Superior temporal gyrus (tissue), 1 donor: ENCODE results near the gene ANKRD6.

ENCODE experiments used
- DNase-seq: peaks from one replicate; pipeline ENCODE4 v3.0.0-alpha.2; 2016; ENCODE audit errors: extremely low spot score

The ANKRD6 gene

GRCh38 chr6:89564752-89565427, 131.9 kb downstream of the ANKRD6 start:
- no peak for DNase-seq

GRCh38 chr6:89566008-89566800, 133.3 kb downstream of the ANKRD6 start:
- DNase-seq = peak; percentile 12

DNA sequence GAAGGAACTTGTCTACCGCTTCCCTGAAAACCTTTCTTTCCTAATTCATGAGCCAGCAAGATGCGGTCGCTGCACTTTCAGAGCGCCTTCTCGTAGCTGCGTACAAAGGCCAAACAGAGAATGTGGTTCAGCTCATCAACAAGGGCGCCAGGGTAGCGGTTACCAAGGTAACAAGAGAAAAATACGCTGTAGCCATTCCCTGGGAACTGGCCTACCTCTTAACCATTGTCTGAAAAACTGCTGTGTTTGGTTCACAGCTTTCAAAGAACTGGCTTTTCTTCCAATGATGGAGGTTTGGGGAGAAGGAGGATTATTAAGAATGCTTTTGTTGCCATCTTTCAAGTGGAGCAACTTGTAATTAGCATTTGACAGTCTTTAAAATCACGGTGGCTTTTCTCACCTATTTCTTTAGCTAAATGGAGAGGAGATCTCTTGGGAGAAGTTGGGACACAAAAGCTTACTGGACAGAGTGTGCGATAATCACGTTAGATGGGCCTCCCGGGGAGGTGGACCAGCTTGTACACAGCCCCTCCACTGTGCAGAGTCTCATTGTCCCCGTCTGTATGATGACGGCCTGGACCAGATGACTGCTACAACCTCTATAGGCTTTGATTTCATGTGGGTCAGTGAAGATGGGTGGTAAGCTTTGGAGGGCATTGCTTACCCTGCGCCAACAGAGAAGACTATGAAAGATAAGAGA, 134.1 kb downstream of the ANKRD6 start:
- DNase-seq = peak; percentile 28

GRCh38 chr6:89567630-89568390, 134.9 kb downstream of the ANKRD6 start:
- DNase-seq = no peak

DNA sequence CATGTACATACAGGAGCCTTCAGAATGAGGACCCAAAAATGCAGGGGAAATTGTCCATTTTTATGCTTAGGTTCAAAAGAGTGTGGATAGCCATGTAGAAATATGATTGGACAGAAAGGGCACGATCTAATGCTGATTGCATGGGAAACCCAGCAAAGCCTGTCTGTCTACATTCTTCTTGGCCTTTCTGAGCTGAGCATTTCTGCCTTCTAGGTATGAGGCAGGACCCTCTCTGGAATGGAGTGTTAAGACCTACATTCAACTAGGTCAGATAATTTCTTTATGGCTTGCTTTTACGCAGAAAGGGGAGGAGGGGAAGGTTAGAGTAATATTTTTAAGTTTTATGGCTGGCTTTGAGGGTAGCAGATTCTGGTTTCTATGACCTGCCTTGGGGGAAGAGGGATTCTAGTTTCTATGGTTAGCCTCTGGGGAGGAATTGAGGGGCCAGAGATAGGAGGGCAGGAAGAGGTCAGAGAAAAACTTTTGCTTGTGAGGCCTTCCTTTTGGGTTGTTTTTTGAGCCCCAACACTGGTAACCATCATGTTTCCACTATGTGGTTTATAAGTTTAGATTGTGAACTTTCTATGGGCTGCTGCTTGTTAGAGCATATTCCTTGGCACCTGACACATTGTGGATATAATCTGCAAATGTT, 142.1 kb downstream of the ANKRD6 start:
- DNase-seq = no peak

DNA sequence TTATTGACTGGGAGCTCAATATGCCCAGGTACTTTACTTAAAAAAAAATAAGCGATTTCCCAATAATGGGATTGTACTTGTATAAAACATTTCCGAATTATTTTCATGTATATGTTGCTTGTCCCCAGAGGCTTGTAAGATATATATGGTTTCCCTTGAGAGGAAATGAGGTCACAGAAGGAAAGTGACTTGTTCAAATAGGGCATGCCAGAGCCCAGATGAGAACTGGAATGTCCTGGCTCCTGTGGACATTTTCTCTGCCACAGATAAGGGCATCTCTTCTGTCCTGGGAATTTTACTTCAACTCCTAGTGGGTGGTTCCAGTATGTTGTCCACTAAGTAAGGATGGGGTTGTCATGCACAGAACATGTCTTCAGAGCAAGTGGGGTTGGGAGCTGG, 142.6 kb downstream of the ANKRD6 start:
- no peak for DNase-seq

DNA sequence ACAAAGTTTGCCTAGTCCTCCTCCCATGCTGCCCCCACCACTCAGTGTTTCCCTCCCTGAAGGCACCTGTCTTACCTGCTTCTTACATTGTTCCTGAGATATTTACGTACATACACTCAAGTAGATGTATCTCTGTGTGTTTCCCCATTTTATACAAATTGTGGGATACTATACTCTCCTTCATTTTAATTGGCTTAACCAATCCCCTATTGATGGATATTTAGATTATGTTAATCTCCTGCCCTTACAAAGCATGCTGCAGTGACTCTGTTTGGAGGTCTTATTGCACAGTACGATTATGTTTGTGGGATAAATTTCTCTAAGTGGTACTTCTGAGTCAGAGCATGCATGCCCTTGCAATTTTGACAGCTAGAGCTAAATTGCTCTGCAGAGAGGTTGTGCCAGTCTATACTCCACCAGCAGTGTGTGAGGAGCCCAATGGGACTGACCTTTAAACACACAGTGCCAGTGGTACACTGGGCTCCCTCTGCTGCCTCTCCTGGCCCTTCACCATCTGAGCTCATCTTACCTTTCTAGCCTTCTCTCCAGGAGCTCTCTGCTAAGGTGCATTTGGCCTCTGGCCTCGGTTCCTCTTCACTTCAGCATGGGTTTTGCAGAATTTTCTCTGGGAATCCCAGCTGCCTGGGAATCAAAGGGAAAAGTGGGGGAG, 148.2 kb downstream of the ANKRD6 start:
- DNase-seq = no peak

GRCh38 chr6:89581689-89582088, 148.7 kb downstream of the ANKRD6 start:
- no peak for DNase-seq

GRCh38 chr6:89582669-89583325, 149.8 kb downstream of the ANKRD6 start:
- no peak for DNase-seq

DNA sequence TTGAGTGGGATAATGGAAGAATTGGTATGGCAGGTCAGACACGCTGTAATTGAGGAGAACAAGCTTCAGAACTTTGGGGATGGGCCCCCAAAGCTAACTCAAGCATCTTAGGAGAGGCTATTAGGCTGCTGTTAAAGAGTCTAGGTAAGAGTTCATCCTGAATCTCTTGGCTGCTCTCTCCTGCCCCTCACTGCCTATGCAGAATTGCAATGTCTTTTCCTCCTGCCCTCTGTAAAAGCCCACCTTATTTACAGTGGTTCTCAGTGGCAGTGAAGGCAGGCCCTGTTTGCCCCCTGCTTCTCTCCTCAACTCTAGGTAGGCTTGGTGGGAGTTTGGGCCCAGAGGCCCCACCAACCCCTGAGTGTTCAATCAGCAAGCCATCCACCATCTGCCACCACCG, 150.6 kb downstream of the ANKRD6 start:
- no peak for DNase-seq

DNA sequence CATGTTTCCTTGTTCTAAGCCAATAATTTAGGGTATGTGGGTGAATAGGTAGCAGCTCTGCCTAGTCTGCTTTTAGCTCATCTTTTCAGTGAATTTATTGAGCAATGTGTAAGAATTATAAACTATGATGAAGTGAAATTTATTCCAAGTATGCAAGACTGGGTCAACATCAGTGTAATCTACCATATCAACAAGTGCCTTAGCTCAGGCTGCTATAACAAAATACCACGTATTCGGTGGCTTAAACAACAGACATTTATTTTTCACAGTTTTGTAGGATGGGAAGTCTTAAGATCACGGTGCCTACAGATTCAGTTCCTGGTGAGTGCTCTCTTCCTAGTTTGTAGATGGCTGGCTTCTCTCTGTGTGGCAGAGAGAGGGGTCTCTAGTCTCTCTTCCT, 151.6 kb downstream of the ANKRD6 start:
- DNase-seq = no peak

- no peak for DNase-seq
These were observed 152.2 kb downstream of the ANKRD6 start for GRCh38 chr6:89585154-89585553.

DNA sequence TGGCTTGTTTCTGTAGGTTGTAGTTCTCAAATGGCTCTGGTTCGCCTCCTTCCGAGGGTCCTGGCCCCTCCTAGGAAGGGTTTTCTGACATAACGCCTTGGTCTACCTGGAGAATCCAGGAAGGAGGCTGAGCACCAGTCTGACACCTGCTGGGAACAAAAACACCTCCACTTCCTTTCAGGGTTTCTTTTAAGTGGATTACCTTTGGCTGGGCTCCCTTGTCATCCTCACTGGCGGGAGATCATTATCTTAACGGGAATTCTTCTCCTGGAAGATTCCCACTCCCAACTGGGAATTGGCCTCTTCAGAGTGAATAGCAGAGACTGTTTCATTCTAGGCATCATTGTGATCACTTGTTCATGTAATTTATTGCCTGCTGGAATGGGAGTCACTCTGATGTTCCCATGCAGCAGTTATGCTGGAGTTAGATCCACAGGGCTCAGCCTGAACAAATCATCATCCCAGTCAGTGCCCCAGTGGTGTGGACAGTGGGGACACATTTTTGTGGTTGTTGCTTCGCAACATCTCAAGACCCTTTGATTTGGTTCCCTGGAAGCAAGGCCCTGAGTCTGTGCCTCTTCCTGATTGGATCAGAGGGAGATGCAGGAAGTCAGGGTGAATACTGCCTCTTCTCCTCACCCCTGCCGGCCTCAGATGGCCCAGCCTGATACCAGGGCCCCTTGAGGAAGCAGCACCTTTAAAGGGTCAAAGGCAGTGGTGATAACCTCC, 156.5 kb downstream of the ANKRD6 start:
- no peak for DNase-seq

GRCh38 chr6:89590133-89590532, 157.2 kb downstream of the ANKRD6 start:
- DNase-seq = no peak

DNA sequence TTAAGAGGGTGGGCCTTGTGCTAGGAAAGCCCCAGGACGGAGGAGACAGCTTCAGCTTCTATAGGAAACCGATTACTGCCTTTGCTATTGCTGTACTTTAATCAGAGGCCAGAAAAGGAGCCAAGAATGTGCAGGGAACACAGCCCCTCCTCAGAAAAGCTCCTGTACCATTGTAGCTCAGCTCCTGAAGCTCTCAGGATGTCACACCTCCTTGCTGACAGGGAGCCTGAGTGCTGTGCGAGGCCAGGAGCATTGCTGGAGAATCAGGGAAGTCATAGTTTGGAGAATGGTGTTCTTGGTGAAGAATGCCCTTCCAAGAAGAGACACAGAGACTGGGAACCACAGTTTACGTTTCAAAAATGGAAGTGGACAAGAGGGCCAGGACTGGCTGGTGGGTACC, 158.8 kb downstream of the ANKRD6 start:
- no peak for DNase-seq

DNA sequence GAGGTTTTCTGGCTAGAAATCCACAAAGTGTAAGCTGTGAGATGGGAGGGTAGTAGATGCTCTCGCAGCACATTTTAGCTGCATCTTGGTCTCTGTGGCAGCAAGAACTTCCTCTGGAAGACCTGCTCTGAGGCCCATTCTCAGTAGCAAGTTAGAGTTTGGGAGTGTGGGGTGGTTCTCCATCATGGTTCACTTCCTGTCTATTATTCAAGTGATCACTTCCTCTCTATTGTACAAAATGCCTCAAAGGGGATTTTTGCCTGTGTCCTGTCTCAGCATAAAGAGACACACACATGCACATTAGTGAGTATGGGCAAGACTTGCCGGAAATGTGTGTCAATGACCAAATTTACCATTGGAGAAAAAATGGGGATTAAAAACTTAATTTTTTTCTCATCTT, 163.1 kb downstream of the ANKRD6 start:
- DNase-seq = no peak

GRCh38 chr6:89596484-89596883, 163.5 kb downstream of the ANKRD6 start:
- no peak for DNase-seq

DNA sequence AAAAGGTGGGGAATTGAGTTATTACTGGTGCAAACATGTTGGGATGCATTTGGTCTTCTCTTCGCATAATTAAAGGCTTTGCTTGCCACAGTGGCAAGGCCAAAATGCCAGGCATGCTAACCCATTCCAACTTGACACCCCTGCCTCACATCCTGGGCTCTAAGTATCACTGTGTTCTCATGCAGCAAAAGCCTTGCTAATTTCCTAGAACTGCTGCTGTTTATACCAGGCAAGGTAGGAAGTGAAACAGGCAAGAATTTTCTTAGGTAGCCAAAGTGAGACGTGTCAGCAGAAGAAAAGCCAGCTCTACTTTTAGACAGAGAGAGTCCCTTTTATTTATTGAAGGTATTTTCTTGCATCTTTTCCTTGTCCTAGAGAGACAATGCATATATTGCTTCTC, 164.4 kb downstream of the ANKRD6 start:
- DNase-seq = no peak

DNA sequence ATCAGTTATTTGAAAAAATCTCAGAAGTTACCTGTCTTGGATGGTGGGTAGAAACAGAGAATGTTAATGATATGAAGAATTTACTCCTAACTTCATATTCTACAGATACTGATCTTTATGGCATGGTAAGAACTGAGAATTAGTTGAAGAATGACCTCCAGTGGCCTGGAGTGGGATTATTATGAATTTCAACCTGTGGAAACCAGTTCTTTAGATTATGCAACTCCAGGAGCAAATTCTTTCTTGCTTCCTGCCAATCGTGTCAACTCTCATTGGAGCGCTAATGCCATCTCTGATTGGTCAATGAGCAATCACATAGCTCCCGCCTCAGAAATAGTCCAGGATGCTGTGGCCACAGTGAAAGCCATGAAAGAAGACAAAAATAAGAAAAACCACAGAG, 165.0 kb downstream of the ANKRD6 start:
- DNase-seq = peak; percentile 31

GRCh38 chr6:89599727-89600126, 166.8 kb downstream of the ANKRD6 start:
- no peak for DNase-seq
